Measurements from ENCODE around the gene PUSL1. TPM values are rescaled to one million over a fixed set of nuclear protein-coding genes. Genes with fewer than 3 reads are reported as not detected.

PUSL1 gene
- total RNA-seq, 1 experiment from 2014 or later: 132 TPM

- peak overlapping the region; percentile 96; the same call in 1 of the 2 replicates for H3K4me3 ChIP-seq (ENCODE audit: low read length)
- no peak overlapping the region for H3K27ac ChIP-seq (ENCODE audit: low read length)
- peaks cover 44% of the 10 kb centered on the region for H3K79me2 ChIP-seq (ENCODE audit: low read length)
- ATAC-seq: no peak
- TF ChIP-seq EZH2 (IDR thresholded peaks at IDR 0.05; ENCODE audit: low read length, unreplicated experiment) (no peak), CTCF (conservative IDR thresholded peaks at IDR 0.05; ENCODE audit: low read depth, low read length) (no peak), EZH2phosphoT487 (IDR thresholded peaks at IDR 0.05; ENCODE audit: borderline replicate concordance, low read length) (no peak)
- CTCF ChIA-PET: no interaction called here
- no peaks in the 10 kb centered on the region for H3K27me3 ChIP-seq (ENCODE audit: low read length)
- H3K4me2 ChIP-seq (ENCODE audit: low read length): peak overlapping the region; percentile 99
- no peak for DNase-seq
- H2AFZ ChIP-seq (ENCODE audit: low read length): no peak overlapping the region
- no peaks in the 10 kb centered on the region for H3K9me3 ChIP-seq (ENCODE audit: low read length)
- H3F3A ChIP-seq (ENCODE audit: low read length, unreplicated experiment): peaks cover 3% of the 10 kb centered on the region
- H3K9ac ChIP-seq (ENCODE audit: low read length): no peak overlapping the region
- peaks cover 12% of the 10 kb centered on the region for H4K20me1 ChIP-seq (ENCODE audit: low read length)
- peaks cover 29% of the 10 kb centered on the region for H3K4me1 ChIP-seq (ENCODE audit: insufficient read depth, low read length)
- POLR2A ChIA-PET (ENCODE audit: unreplicated experiment): no interaction called here
- H3K9me2 ChIP-seq (replicated peaks; ENCODE audit: low read length): no peaks in the 10 kb centered on the region
- intact Hi-C loops (cut with micrococcal nuclease): no loop called here
- BruUV-seq (replicated peaks): no TSS peak
- H3K36me3 ChIP-seq (ENCODE audit: low read depth, low read length): peaks cover 10% of the 10 kb centered on the region; the same call in 1 of the 2 replicates
Measured at GRCh38 chr1:1274931-1275431, 33.4 kb upstream of the PUSL1 start.

- intact Hi-C loops (cut with micrococcal nuclease): no loop called here
- Histone ChIP-seq H4K20me1 (ENCODE audit: low read length) (peaks cover 8% of the 10 kb centered on the region), H3K79me2 (ENCODE audit: low read length) (peaks cover 35% of the 10 kb centered on the region), H3K27ac (ENCODE audit: low read length) (no peak overlapping the region), H2AFZ (ENCODE audit: low read length) (no peak overlapping the region), H3K9me3 (ENCODE audit: low read length) (no peaks in the 10 kb centered on the region), H3K4me2 (ENCODE audit: low read length) (no peak overlapping the region), H3K9me2 (replicated peaks; ENCODE audit: low read length) (no peaks in the 10 kb centered on the region), H3K27me3 (ENCODE audit: low read length) (no peaks in the 10 kb centered on the region), H3K36me3 (ENCODE audit: low read depth, low read length) (peaks cover 6% of the 10 kb centered on the region; the same call in 1 of the 2 replicates), H3K9ac (ENCODE audit: low read length) (no peak overlapping the region), H3K4me3 (ENCODE audit: low read length) (no peak overlapping the region), H3F3A (ENCODE audit: low read length, unreplicated experiment) (peaks cover 3% of the 10 kb centered on the region), H3K4me1 (ENCODE audit: insufficient read depth, low read length) (peaks cover 28% of the 10 kb centered on the region)
- no peak for TF ChIP-seq EZH2phosphoT487 (IDR thresholded peaks at IDR 0.05; ENCODE audit: borderline replicate concordance, low read length)
- no peak for TF ChIP-seq CTCF (conservative IDR thresholded peaks at IDR 0.05; ENCODE audit: low read depth, low read length)
- no peak for TF ChIP-seq EZH2 (IDR thresholded peaks at IDR 0.05; ENCODE audit: low read length, unreplicated experiment)
- DNase-seq (no peak), ATAC-seq (no peak)
- ChIA-PET CTCF (no interaction called here), POLR2A (ENCODE audit: unreplicated experiment) (interaction anchor here (0.5 kb wide), 1 partner anchor 35 kb away, joined by 11 read pairs; no protein-coding TSS in a partner anchor)
- no TSS peak for BruUV-seq (replicated peaks)
Measured at GRCh38 chr1:1275836-1276235, 32.6 kb upstream of the PUSL1 start.

GRCh38 chr1:1278620-1279019 lies 29.8 kb upstream of the PUSL1 start:
- no peaks in the 10 kb centered on the region for H3F3A ChIP-seq (ENCODE audit: low read length, unreplicated experiment)
- peaks cover 32% of the 10 kb centered on the region for H3K4me1 ChIP-seq (ENCODE audit: insufficient read depth, low read length)
- H4K20me1 ChIP-seq (ENCODE audit: low read length): no peaks in the 10 kb centered on the region
- BruUV-seq (replicated peaks): no TSS peak
- no peak overlapping the region for H3K4me2 ChIP-seq (ENCODE audit: low read length)
- no peaks in the 10 kb centered on the region for H3K36me3 ChIP-seq (ENCODE audit: low read depth, low read length)
- H3K9me3 ChIP-seq (ENCODE audit: low read length): no peaks in the 10 kb centered on the region
- DNase-seq (no peak), ATAC-seq (no peak)
- intact Hi-C loops (cut with micrococcal nuclease): no loop called here
- H3K4me3 ChIP-seq (ENCODE audit: low read length): no peak overlapping the region
- H3K27me3 ChIP-seq (ENCODE audit: low read length): no peaks in the 10 kb centered on the region
- ChIA-PET POLR2A (ENCODE audit: unreplicated experiment) (no interaction called here), CTCF (no interaction called here)
- no peak overlapping the region for H3K27ac ChIP-seq (ENCODE audit: low read length)
- H2AFZ ChIP-seq (ENCODE audit: low read length): no peak overlapping the region
- H3K79me2 ChIP-seq (ENCODE audit: low read length): peaks cover 9% of the 10 kb centered on the region; the same call in 1 of the 2 replicates
- TF ChIP-seq EZH2 (IDR thresholded peaks at IDR 0.05; ENCODE audit: low read length, unreplicated experiment) (no peak), CTCF (conservative IDR thresholded peaks at IDR 0.05; ENCODE audit: low read depth, low read length) (no peak), EZH2phosphoT487 (IDR thresholded peaks at IDR 0.05; ENCODE audit: borderline replicate concordance, low read length) (no peak)
- no peak overlapping the region for H3K9ac ChIP-seq (ENCODE audit: low read length)
- H3K9me2 ChIP-seq (replicated peaks; ENCODE audit: low read length): no peaks in the 10 kb centered on the region

Measured in PC-3 (cell line).